ENCODE results near the gene MAB21L4.

Gene MAB21L4

DNA sequence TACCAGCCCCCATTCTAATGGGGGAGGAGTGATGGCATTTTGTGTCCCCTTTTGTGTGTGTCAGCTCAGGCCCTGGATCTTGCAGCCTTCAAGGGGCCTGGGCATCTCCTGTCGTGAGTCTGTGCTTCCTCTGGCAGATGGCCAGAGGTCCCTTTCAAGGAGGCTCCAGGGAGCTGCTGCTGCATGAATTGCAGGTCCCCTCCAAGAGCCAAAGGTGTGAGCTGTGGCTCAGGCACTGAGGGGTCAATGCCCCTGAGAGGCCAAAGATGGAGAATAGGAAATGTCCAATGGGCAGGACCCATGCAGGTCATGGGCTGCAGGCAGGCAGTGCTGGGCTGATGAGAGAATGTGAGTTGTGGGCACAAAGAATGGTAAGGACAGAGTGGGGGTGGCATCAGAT lies 10.4 kb downstream of the MAB21L4 start:
- Mint-ChIP-seq H3K4me3 (no peak overlapping the region), H3K36me3 (no peaks in the 10 kb centered on the region), H3K27ac (no peak overlapping the region), H3K4me1 (ENCODE audit: low read depth) (peaks cover 3% of the 10 kb centered on the region), H3K9me3 (ENCODE audit: low read depth) (no peaks in the 10 kb centered on the region), H3K27me3 (no peaks in the 10 kb centered on the region)

DNA sequence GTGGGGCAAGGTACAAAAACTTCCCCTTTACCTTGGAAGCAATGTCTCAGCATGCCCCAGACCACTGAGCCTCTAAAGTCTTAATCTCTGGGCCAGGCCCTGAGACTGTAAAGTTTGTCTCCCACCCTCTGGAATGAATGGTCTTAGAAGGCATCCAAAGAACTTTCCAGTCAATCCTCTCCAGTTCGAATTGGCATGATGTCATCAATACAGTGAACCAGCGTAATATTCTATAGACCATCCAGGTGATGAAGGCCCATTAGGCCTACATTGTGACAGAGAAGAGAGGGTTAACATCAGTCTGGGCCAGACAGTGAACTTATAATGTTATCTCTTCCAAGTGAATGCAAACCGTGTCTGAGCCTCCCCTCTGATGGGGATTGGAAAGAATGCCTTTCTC lies 11.2 kb downstream of the MAB21L4 start:
- H3K4me1 Mint-ChIP-seq (ENCODE audit: low read depth), result peaks cover 3% of the 10 kb centered on the region
- no peaks in the 10 kb centered on the region for H3K9me3 Mint-ChIP-seq (ENCODE audit: low read depth)
- no peaks in the 10 kb centered on the region for H3K27me3 Mint-ChIP-seq
- H3K4me3 Mint-ChIP-seq, result no peak overlapping the region
- H3K27ac Mint-ChIP-seq, result no peak overlapping the region
- no peaks in the 10 kb centered on the region for H3K36me3 Mint-ChIP-seq

DNA sequence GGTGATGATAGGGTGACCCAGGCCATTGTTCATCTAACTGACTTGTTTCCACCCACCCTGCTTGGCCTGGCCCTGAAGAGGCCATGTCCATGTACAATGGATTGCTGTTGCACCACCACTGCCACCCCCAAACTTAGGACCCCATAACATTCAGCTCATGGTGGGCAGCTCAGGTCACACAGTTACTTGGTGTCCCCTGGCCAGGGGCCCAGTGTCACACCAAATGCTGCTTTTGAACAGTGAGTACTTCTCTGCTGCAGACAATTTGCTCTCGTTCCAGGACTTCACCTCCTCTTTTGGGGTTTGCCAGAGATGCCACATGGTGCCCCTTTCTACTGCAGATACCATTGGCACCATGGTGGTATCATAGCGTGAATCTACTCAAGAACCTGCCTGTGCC lies 11.7 kb downstream of the MAB21L4 start:
- peaks cover 3% of the 10 kb centered on the region for H3K4me1 Mint-ChIP-seq (ENCODE audit: low read depth)

DNA sequence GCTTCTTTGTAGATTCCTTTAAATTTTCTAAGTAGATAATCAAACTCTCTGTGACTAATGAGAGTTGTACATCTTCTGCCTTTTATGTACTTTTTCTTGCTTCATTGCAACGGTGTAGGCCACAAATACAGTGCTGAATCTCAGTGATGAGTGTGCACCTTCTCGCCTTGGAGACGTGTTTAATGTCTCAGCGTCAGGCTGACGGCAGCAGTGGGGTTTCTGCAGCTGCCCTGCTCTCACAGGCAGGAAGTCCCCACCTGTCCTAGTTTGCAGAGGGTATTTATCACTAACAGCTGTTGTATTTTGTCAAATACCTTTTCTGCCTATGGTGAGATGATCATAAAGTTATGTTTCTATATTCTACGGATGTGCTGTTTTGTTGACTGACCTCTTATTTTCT lies 14.0 kb downstream of the MAB21L4 start:
- Mint-ChIP-seq H3K36me3 (no peaks in the 10 kb centered on the region), H3K4me1 (ENCODE audit: low read depth) (peaks cover 3% of the 10 kb centered on the region), H3K9me3 (ENCODE audit: low read depth) (no peaks in the 10 kb centered on the region), H3K4me3 (no peak overlapping the region), H3K27ac (peak overlapping the region; percentile 22), H3K27me3 (no peaks in the 10 kb centered on the region)

More for the DNA sequence above, 11.7 kb downstream of the MAB21L4 start:
- Mint-ChIP-seq H3K4me3 (no peak overlapping the region), H3K36me3 (no peaks in the 10 kb centered on the region), H3K9me3 (ENCODE audit: low read depth) (no peaks in the 10 kb centered on the region), H3K27ac (no peak overlapping the region), H3K27me3 (no peaks in the 10 kb centered on the region)

DNA sequence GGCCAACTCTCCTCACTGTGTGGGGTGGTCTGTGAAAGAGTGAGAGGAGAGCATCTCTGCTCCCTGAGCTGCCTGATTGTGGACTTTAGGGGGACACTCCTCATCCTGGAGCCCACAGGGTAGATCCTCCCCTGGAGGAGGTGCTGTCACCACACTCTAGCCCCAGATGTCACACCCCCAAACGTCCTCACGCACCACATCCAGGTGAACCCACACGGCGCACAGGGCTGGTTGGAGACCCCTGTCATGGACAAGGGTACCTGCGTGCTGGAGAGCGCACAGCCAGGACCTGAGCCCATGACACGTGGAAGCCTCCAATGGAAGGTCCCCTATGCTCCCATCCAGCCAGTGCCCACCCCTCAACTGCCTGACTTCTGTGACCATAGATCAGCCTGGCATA lies 16.9 kb downstream of the MAB21L4 start:
- Mint-ChIP-seq H3K4me3 (no peak overlapping the region), H3K9me3 (ENCODE audit: low read depth) (no peaks in the 10 kb centered on the region), H3K4me1 (ENCODE audit: low read depth) (peaks cover 3% of the 10 kb centered on the region), H3K27ac (no peak overlapping the region), H3K36me3 (no peaks in the 10 kb centered on the region), H3K27me3 (no peaks in the 10 kb centered on the region)

DNA sequence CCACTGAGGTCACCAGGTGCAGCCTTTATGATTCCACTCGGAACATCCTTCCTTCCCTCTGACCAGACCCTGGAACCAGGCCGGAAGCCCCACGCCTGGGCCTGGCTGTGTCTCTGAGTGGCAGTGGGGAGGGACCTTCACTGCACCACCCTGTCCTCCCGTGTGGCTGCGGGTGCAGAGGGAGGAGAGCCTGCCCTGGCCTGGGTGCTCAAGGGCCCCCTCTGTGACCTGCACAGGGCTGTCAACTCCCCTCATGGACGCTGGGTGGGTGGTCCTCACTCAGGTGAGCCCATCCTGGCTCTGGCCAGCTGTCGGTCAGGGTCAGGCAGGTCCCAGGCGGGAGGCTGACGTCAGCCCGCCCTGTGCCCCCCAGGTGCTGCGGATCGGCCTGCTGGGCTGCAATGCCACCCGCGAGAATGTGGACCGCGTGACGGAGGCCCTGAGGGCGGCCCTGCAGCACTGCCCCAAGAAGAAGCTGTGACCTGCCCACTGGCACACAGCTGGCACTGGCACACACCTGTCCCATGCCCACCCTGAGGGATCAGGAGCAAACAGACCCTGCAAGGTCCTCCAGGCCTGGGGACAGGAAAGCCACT lies 17.5 kb downstream of the MAB21L4 start:
- H3K4me3 Mint-ChIP-seq, result no peak overlapping the region
- H3K27ac Mint-ChIP-seq, result no peak overlapping the region

DNA sequence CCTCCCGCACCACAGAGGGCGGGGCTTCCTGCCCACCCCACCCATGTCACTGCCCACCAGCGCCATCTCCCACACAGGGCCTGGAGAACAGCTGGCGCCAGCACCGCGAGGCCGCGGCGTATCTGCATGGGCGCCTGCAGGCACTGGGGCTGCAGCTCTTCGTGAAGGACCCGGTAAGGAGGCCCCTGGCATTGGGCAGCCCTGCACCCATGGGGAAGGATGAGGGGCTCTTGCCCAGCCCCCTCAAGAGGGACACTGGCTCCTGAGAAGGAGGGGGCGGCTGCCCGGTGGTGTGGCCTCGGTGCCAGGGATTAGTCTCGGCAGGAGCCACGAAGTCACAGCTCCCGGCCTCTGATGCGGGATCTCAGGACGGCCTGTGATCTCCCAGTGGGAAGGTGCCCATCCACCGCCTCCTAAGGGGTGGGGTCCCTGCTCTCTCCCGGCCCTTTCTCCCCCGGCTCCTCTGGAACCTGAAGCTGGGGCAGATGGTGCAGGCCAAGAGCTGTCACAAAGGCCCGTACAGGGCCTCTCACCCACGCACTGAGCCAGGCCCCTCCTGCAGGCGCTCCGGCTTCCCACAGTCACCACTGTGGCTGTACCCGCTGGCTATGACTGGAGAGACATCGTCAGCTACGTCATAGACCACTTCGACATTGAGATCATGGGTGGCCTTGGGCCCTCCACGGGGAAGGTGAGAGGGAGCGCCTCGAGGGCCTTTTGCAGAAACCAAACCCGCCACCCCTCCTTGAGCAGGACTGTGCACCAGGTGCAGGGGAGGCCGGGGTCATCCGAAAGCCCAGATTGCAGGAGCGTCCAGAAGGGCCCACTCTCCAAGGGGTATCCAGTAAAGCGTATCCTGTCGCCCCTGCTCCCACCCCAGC lies 18.3 kb downstream of the MAB21L4 start:
- no peaks in the 10 kb centered on the region for H3K36me3 Mint-ChIP-seq
- no peak overlapping the region for H3K27ac Mint-ChIP-seq
- no peak overlapping the region for H3K4me3 Mint-ChIP-seq
- no peaks in the 10 kb centered on the region for H3K9me3 Mint-ChIP-seq (ENCODE audit: low read depth)
- H3K27me3 Mint-ChIP-seq, result no peaks in the 10 kb centered on the region
- peaks cover 3% of the 10 kb centered on the region for H3K4me1 Mint-ChIP-seq (ENCODE audit: low read depth)

More for the DNA sequence above, 17.5 kb downstream of the MAB21L4 start:
- H3K9me3 Mint-ChIP-seq (ENCODE audit: low read depth), result no peaks in the 10 kb centered on the region
- no peaks in the 10 kb centered on the region for H3K36me3 Mint-ChIP-seq
- H3K27me3 Mint-ChIP-seq, result no peaks in the 10 kb centered on the region
- H3K4me1 Mint-ChIP-seq (ENCODE audit: low read depth), result peaks cover 3% of the 10 kb centered on the region

DNA sequence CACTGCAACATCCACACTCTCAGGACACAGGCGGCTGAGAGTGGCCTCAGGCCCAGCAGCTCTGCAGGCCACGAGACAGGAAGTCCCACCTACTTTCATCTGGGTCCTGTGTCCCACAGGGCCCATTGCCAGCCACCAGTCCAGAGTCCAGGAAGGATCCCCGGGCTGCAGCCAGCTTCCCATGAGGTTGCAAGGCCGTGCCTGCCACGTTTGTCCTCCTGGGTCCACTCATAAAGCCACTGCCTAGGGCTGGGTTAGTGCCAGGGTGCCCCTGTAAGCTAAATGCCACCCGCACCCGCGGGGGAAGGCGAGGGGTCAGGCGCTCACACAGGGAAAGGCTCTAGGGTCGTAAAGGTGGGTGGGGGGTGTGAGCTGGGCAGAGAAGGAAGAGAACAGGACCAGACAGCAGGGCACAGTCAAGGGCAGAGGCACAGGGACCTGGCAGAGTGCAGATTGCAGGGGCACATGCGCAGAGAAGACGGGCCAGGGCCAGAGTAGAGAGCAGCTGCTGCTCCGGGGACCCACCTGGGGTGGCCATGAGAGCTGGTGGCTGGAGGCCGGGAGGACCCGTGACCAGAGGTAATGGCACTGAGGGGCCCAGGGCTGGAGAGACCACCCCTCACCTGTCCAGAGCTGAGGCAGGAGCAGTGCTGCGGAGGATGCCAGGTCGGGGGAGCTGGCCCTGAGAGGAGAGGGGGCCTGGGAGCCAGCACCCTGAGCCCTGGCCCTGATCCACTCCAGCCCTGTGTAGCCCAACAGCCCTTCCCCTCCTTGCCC lies 19.3 kb downstream of the MAB21L4 start:
- Mint-ChIP-seq H3K27me3 (no peaks in the 10 kb centered on the region), H3K4me3 (no peak overlapping the region), H3K27ac (no peak overlapping the region), H3K9me3 (ENCODE audit: low read depth) (no peaks in the 10 kb centered on the region), H3K4me1 (ENCODE audit: low read depth) (no peaks in the 10 kb centered on the region), H3K36me3 (no peaks in the 10 kb centered on the region)

DNA sequence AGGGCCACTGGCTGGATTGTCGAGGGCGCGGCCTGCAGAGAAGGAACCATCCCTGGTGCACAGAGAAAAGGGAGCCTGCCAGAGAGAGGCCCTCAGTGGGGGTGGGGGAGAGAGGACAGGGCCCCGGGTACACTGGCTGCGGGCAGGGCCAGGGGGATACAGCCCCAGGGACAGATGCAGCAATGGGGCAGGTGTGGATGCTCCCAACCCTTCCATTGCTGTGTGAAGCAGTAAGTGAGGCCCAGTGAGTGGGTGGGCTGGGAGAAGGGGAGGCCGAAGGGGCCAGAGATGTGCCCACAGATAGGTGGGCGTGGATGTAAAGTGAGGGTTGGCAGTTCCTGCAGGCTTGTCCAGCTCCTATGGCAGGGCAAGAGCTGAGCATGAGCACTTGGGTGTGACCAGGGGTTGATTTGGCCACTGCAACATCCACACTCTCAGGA lies 19.9 kb downstream of the MAB21L4 start:
- no peaks in the 10 kb centered on the region for H3K9me3 Mint-ChIP-seq (ENCODE audit: low read depth)
- no peaks in the 10 kb centered on the region for H3K4me1 Mint-ChIP-seq (ENCODE audit: low read depth)
- no peaks in the 10 kb centered on the region for H3K27me3 Mint-ChIP-seq
- H3K27ac Mint-ChIP-seq, result no peak overlapping the region
- no peak overlapping the region for H3K4me3 Mint-ChIP-seq
- H3K36me3 Mint-ChIP-seq, result no peaks in the 10 kb centered on the region

DNA sequence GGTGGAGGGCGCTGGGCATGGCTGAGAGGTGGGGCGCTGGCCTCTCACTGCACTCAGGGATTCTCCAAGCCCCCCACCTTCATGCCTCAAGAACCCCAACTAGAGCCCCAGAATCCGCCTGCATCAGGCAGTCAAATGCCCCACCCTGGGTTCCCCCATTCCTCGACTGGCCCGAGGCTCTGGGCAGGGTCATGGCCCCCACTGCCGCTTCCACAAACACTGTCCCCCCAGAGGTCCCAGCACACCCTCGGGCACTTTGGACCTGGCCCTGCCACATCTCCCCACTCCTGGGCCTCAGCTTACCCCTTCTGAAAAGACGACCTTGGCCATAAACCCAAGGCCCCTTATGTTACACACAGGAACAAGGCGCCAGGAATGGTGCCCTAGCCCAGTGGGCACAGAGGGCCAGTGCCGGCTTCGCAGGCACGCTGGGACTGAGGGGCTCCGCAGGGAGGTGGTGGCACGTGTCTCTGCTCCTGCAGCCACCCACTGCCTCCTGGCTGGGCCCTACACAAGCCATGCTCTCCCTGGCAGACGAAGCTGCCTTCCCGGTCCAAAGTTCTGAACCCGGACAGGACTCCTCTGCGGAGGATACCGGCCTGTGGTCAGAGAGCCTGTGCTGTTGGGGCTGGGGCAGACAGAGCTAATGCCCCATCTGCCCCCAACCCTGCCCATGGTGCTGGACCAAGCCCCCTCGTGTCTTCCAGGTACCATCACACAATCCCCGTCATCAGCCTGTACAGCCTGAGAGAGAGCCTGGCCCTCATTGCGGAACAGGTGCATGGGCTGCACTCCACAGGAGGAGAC lies 20.5 kb downstream of the MAB21L4 start:
- Mint-ChIP-seq H3K9me3 (ENCODE audit: low read depth) (no peaks in the 10 kb centered on the region), H3K27ac (no peak overlapping the region), H3K4me3 (no peak overlapping the region), H3K4me1 (ENCODE audit: low read depth) (no peaks in the 10 kb centered on the region), H3K27me3 (no peaks in the 10 kb centered on the region), H3K36me3 (no peaks in the 10 kb centered on the region)

DNA sequence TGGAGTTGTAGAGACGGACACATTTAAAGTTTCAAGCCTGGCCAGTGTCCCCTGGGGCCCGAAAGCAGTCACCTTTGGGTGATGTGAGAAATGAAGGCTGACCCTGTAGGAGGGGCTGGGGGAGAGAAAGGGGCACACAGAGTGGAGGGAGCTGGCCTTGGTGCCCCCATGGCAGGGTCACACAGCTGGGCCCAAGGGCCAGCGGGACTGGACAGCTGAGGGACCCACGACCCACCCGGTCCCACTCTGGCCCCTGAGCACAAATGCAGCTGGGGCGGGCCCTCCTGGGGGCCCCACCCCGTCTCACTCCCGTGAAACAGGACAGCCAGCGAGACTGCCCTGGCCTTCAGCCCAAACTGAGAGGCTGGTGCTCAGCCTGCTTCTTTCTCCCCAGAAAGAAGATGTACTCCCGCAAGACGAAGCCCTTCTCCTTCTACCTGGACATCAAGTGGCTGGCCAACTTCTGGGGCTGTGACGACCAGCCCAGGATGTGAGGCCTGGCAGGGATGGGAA lies 21.2 kb downstream of the MAB21L4 start:
- H3K4me3 Mint-ChIP-seq, result no peak overlapping the region
- no peaks in the 10 kb centered on the region for H3K36me3 Mint-ChIP-seq
- H3K27ac Mint-ChIP-seq, result no peak overlapping the region
- H3K4me1 Mint-ChIP-seq (ENCODE audit: low read depth), result no peaks in the 10 kb centered on the region
- no peaks in the 10 kb centered on the region for H3K27me3 Mint-ChIP-seq
- H3K9me3 Mint-ChIP-seq (ENCODE audit: low read depth), result no peaks in the 10 kb centered on the region

DNA sequence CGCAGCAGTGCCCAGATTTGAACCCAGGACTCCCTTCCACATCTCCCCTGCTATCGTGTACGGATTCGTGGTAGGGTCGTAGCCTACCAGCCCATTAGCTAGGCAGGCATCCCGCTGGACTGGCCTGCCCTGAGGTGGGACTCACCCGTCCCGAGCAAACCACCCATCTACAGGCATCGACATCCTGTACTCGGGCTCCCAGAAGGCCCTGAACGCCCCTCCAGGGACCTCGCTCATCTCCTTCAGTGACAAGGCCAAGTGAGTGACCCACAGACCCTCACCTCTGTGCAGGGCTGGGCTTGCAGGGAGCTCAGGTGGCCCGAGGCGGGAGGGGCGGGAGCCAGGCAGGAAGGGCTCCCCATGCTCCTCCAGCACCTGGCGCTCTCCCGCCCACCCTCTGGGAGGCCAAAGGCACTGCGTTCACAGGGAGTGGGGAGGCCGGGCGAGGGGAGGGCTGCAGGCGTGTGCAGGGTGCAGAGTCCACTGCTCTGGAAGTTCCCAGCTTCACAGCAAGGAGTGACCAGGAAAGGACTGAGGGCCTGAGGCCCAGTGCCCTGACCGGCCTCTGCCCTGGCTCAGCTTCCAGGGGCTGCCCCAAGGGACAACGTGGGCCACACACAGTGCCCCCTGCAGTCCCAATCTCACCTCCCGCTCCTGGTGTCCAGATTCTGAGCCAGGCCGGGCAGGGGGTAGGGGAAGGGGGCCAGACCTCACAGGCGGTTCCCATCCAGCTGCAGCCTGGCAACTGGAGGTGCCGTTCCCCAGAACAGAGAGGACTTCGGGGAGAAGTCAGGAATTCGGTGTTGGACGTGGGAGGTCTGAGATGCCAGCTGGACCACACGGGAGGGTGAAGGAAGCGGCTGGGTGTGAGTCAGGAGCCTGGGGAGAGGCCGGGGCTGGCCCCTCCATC lies 21.9 kb downstream of the MAB21L4 start:
- no peaks in the 10 kb centered on the region for H3K27me3 Mint-ChIP-seq
- H3K36me3 Mint-ChIP-seq, result no peaks in the 10 kb centered on the region
- H3K4me3 Mint-ChIP-seq, result no peak overlapping the region
- no peak overlapping the region for H3K27ac Mint-ChIP-seq
- no peaks in the 10 kb centered on the region for H3K4me1 Mint-ChIP-seq (ENCODE audit: low read depth)
- H3K9me3 Mint-ChIP-seq (ENCODE audit: low read depth), result no peaks in the 10 kb centered on the region

DNA sequence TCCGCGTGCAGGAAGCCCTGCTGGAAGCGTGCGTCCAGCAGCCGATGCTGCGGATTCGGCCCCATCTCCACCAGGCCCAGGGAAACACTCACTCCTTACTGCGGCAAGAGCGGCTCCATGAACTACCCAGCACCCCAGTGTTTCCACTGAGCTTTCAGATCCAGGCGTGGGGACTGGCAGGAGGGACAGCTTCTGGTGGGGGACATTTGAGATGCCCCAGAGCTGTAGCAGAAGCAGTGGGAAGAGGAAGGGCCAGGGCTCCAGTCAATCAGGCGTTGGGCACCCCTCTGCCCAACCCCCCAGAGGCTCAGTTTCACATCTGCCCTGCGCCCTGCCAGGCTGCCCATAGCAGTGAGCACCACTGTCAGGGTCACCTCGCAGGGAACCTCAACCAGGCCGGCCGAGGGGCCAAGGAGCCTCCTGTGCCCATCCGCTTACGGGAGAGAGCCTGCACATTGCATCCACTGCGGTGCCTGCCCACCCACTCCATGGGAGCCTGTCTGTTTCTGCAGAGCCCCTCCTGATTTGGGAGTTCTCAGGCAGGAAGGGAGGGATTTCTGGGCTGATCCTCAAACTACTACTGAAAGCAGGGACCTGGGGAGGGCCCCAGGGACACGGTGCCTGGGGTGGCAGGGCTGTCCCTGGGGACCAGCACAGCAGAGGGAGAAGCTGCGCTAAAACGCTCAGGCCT lies 22.7 kb downstream of the MAB21L4 start:
- no peaks in the 10 kb centered on the region for H3K9me3 Mint-ChIP-seq (ENCODE audit: low read depth)
- H3K4me3 Mint-ChIP-seq, result no peak overlapping the region
- H3K27ac Mint-ChIP-seq, result no peak overlapping the region
- H3K27me3 Mint-ChIP-seq, result no peaks in the 10 kb centered on the region
- H3K36me3 Mint-ChIP-seq, result no peaks in the 10 kb centered on the region
- H3K4me1 Mint-ChIP-seq (ENCODE audit: low read depth), result no peaks in the 10 kb centered on the region
